Neural cell (in vitro differentiated cells): ENCODE results near the gene PCK1. TPM values are rescaled to one million over a fixed set of nuclear protein-coding genes. Genes with fewer than 3 reads are reported as not detected.

Experiments
- H2AFZ ChIP-seq: fragments of 200-600, 300-800 bp; sonication (generic), shearing (Covaris generic); 2 replicates; pipeline ENCODE4 v1.6.0; 2014; ENCODE audit warnings: low read depth, mild to moderate bottlenecking, antibody characterized with exemption, low read length, moderate library complexity
- H3F3A ChIP-seq: fragments of 200-600 bp; shearing (Covaris generic); 2 replicates; pipeline ENCODE4 v1.6.1; 2016; ENCODE audit warnings: mild to moderate bottlenecking, moderate library complexity, mixed read lengths, antibody characterized with exemption, low read length; ENCODE audit not compliant: insufficient read depth, poor library complexity, severe bottlenecking
- H3K27ac ChIP-seq: fragments of 200-600, 300-800 bp; sonication (generic), shearing (Covaris generic); 2 replicates; pipeline ENCODE4 v1.5.1; 2014; ENCODE audit warnings: mild to moderate bottlenecking, low read length, moderate library complexity
- H3K27me3 ChIP-seq: fragments of 300-800, 200-600 bp; sonication (generic), shearing (Covaris generic); 2 replicates; pipeline ENCODE4 v1.6.0; 2014; ENCODE audit warnings: mild to moderate bottlenecking, low read depth, low read length, moderate library complexity; ENCODE audit not compliant: insufficient read depth
- H3K36me3 ChIP-seq: fragments of 300-800, 200-600 bp; sonication (generic), shearing (Covaris generic); 2 replicates; pipeline ENCODE4 v1.5.1; 2014; ENCODE audit warnings: mild to moderate bottlenecking, antibody characterized with exemption, low read length, moderate library complexity; ENCODE audit not compliant: insufficient read depth
- H3K4me2 ChIP-seq: fragments of 300-800, 200-600 bp; sonication (generic), shearing (Covaris generic); 2 replicates; pipeline ENCODE4 v1.6.0; 2014; ENCODE audit warnings: mild to moderate bottlenecking, low read length
- H3K4me3 ChIP-seq: fragments of 300-800, 200-600 bp; sonication (generic), shearing (Covaris generic); 2 replicates; pipeline ENCODE4 v1.5.1; 2014; ENCODE audit warnings: mild to moderate bottlenecking, low read length, moderate library complexity
- H3K79me2 ChIP-seq: fragments of 200-600 bp; shearing (Covaris generic); replicated peaks from 2 replicates; pipeline ENCODE4 v1.6.0; 2014; ENCODE audit warnings: mild to moderate bottlenecking, low read length, moderate library complexity; ENCODE audit not compliant: insufficient read depth
- H3K9ac ChIP-seq: fragments of 300-800, 200-600 bp; sonication (generic), shearing (Covaris generic); 2 replicates; pipeline ENCODE4 v1.6.1; 2016; ENCODE audit warnings: mild to moderate bottlenecking, low read length, mixed read lengths
- H3K9me2 ChIP-seq: fragments of 200-600 bp; shearing (Covaris generic); 2 replicates; pipeline ENCODE4 v1.6.1; 2016; ENCODE audit warnings: mild to moderate bottlenecking, low read length, mixed read lengths; ENCODE audit not compliant: insufficient read depth
- H3K9me3 ChIP-seq: fragments of 200-600, 300-800 bp; sonication (generic), shearing (Covaris generic); 2 replicates; pipeline ENCODE4 v1.6.1; 2016; ENCODE audit warnings: mild to moderate bottlenecking, mixed run types, low read length, moderate library complexity, mixed read lengths
- H4K20me1 ChIP-seq: fragments of 200-600 bp; shearing (Covaris generic); 2 replicates; pipeline ENCODE4 v1.6.1; 2016; ENCODE audit warnings: mild to moderate bottlenecking, mixed run types; ENCODE audit not compliant: insufficient read depth
- EP300 ChIP-seq: fragments of 450-650 bp; conservative IDR thresholded peaks from 2 replicates; pipeline ENCODE4 v1.6.1; 2014; ENCODE audit warnings: antibody characterized with exemption, mild to moderate bottlenecking, moderate library complexity; ENCODE audit not compliant: poor library complexity, severe bottlenecking
- EZH2 ChIP-seq: fragments of 200-600, 300-800 bp; shearing (Covaris generic), sonication (generic); IDR thresholded peaks from 2 replicates; pipeline ENCODE4 v1.6.1; 2014; ENCODE audit warnings: antibody characterized with exemption, low read length, borderline replicate concordance, mild to moderate bottlenecking; ENCODE audit not compliant: insufficient read depth, poor library complexity, severe bottlenecking
- MXI1 ChIP-seq: fragments of 450-650 bp; conservative IDR thresholded peaks from 2 replicates; pipeline ENCODE4 v1.6.1; 2014; ENCODE audit warnings: antibody characterized with exemption, mild to moderate bottlenecking; ENCODE audit not compliant: poor library complexity, severe bottlenecking
- POLR2AphosphoS5 ChIP-seq: IDR thresholded peaks from 2 replicates; pipeline ENCODE4 v1.6.1; 2012
- RAD21 ChIP-seq: fragments of 450-650 bp; conservative IDR thresholded peaks from 2 replicates; pipeline ENCODE4 v1.6.1; 2014; ENCODE audit warnings: antibody characterized with exemption, mild to moderate bottlenecking, moderate library complexity
- SMC3 ChIP-seq: fragments of 450-650 bp; conservative IDR thresholded peaks from 2 replicates; pipeline ENCODE4 v1.6.1; 2014; ENCODE audit warnings: antibody characterized with exemption, mild to moderate bottlenecking, moderate library complexity; ENCODE audit not compliant: poor library complexity
- polyA plus RNA-seq: library from polyadenylated mRNA; depleted of rRNA; stranded (reverse); fragments of >200 nt; gene quantifications from 2 replicates; pipeline ENCODE4 v1.2.3, GENCODE V29; 2014
- TF ChIP-seq, protein P1 (sequence below): fragments of 450-650 bp; IDR thresholded peaks from 2 replicates; pipeline ENCODE4 v1.5.1; 2014; ENCODE audit warnings: antibody characterized with exemption, mild to moderate bottlenecking, moderate library complexity; ENCODE audit not compliant: poor library complexity, severe bottlenecking

Gene PCK1
- polyA plus RNA-seq, 1 donor from 2014 or later = 0.24 TPM

DNA sequence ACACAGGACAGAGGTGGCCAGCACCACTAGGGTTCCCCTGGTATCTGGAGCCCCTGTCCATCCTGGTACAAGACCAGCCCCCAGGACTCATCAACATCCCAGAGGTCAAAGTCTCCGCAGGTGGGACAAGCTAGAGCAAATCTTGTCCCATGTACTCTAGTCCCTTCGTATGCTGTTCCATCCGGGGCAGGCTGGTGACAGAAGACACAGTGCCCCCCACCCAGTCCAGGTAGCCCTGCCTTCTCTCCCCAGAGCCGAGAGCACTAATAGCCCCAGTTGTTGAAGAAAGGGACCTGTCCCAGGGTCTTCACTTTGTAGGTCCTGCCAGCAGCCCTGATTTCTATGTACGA, 21.1 kb downstream of the PCK1 start:
- Histone ChIP-seq H3K9ac (no peak overlapping the region), H4K20me1 (no peaks in the 10 kb centered on the region), H3K4me3 (no peak overlapping the region), H3K27me3 (no peaks in the 10 kb centered on the region), H3F3A (no peaks in the 10 kb centered on the region), H3K9me3 (no peaks in the 10 kb centered on the region), H3K36me3 (no peaks in the 10 kb centered on the region), H3K27ac (no peak overlapping the region), H2AFZ (no peak overlapping the region), H3K9me2 (no peaks in the 10 kb centered on the region), H3K79me2 (no peaks in the 10 kb centered on the region), H3K4me2 (no peak overlapping the region)
- TF ChIP-seq MXI1 (no peak), EZH2 (no peak), POLR2AphosphoS5 (no peak), RAD21 (no peak)

GRCh38 chr20:57582432-57583288, 21.8 kb downstream of the PCK1 start:
- Histone ChIP-seq H3K79me2 (no peaks in the 10 kb centered on the region), H3F3A (no peaks in the 10 kb centered on the region), H3K4me2 (no peak overlapping the region), H3K4me3 (no peak overlapping the region), H3K9me3 (no peaks in the 10 kb centered on the region), H3K9me2 (no peaks in the 10 kb centered on the region), H3K27me3 (no peaks in the 10 kb centered on the region), H3K9ac (no peak overlapping the region), H3K36me3 (no peaks in the 10 kb centered on the region), H4K20me1 (no peaks in the 10 kb centered on the region), H3K27ac (no peak overlapping the region), H2AFZ (no peak overlapping the region)
- TF ChIP-seq SMC3 = peak; percentile 23
- TF ChIP-seq, protein P1, sequence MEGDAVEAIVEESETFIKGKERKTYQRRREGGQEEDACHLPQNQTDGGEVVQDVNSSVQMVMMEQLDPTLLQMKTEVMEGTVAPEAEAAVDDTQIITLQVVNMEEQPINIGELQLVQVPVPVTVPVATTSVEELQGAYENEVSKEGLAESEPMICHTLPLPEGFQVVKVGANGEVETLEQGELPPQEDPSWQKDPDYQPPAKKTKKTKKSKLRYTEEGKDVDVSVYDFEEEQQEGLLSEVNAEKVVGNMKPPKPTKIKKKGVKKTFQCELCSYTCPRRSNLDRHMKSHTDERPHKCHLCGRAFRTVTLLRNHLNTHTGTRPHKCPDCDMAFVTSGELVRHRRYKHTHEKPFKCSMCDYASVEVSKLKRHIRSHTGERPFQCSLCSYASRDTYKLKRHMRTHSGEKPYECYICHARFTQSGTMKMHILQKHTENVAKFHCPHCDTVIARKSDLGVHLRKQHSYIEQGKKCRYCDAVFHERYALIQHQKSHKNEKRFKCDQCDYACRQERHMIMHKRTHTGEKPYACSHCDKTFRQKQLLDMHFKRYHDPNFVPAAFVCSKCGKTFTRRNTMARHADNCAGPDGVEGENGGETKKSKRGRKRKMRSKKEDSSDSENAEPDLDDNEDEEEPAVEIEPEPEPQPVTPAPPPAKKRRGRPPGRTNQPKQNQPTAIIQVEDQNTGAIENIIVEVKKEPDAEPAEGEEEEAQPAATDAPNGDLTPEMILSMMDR = peak; percentile 63
- TF ChIP-seq EP300 = no peak

- Histone ChIP-seq H3K9me2 (no peaks in the 10 kb centered on the region), H4K20me1 (no peaks in the 10 kb centered on the region), H3K4me2 (no peak overlapping the region), H3K27me3 (no peaks in the 10 kb centered on the region), H3K4me3 (no peak overlapping the region), H3K9ac (no peak overlapping the region), H3K36me3 (no peaks in the 10 kb centered on the region), H3K79me2 (no peaks in the 10 kb centered on the region), H3K27ac (no peak overlapping the region), H3K9me3 (no peaks in the 10 kb centered on the region), H3F3A (no peaks in the 10 kb centered on the region), H2AFZ (no peak overlapping the region)
- TF ChIP-seq, protein P1 = peak; percentile 18
- TF ChIP-seq MXI1 = no peak
These were observed 22.7 kb downstream of the PCK1 start for GRCh38 chr20:57583289-57584257.
